HUES64 (cell line): ENCODE data around the gene CDHR5.

Source experiments
- H3K27ac ChIP-seq: 2 replicates; pipeline ENCODE4 v1.7.0; 2013; ENCODE audit warnings: low read depth, low read length, inconsistent platforms
- H3K27me3 ChIP-seq: 2 replicates; pipeline ENCODE4 v1.6.1; 2013; ENCODE audit warnings: mild to moderate bottlenecking, low read length; ENCODE audit not compliant: insufficient read depth
- H3K36me3 ChIP-seq: 2 replicates; pipeline ENCODE4 v1.6.1; 2013; ENCODE audit warnings: mild to moderate bottlenecking, low read length; ENCODE audit not compliant: insufficient read depth
- H3K4me1 ChIP-seq: 2 replicates; pipeline ENCODE4 v1.6.1; 2013; ENCODE audit warnings: mild to moderate bottlenecking, low read length, moderate library complexity; ENCODE audit not compliant: insufficient read depth
- H3K4me3 ChIP-seq: 2 replicates; pipeline ENCODE4 v1.5.1; 2013; ENCODE audit warnings: mild to moderate bottlenecking, low read length, moderate library complexity
- H3K9ac ChIP-seq: 2 replicates; pipeline ENCODE4 v1.6.1; 2013; ENCODE audit warnings: mild to moderate bottlenecking, low read depth, low read length
- H3K9me3 ChIP-seq: 2 replicates; pipeline ENCODE4 v1.6.1; 2013; ENCODE audit warnings: low read depth, low read length; ENCODE audit not compliant: insufficient read depth
- WGBS: fragments of 150-250, 120-280 bp; methylation state at CpG from one replicate; pipeline ENCODE4 v1.1.7; 2013; ENCODE audit warnings: missing lambda C conversion rate; 5-methylcytosine and 5-hydroxymethylcytosine counted together

CDHR5 gene

DNA sequence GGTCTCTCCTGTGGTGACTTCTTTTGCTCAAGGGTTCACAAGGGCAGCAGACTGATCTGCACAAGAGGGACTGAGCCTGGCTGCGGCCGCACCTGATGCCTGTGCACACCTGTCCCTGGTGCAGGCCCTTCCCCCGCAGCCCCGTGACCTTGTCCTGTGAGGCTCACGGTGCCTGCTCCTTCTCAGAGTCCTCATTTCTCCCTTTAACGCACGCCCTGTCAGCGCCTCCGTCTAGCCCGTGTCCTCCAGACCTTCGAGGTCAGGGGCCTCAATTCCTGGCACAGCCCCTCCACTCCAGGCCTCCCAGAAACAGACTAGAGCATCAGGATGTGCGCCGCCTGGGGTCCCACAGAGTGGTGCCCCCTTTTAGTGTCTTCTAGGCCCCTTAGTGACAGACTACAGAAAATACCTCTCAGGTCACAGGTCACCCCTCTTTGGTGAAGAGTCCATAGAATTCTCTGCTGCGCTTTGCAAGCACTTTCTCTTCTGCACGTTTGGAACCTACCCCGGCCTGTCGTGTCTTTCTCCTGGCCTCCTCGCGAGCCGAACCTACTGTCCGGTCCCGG, 11.3 kb upstream of the CDHR5 start:
- Histone ChIP-seq H3K9me3 (no peaks in the 10 kb centered on the region), H3K27ac (no peak overlapping the region), H3K36me3 (no peaks in the 10 kb centered on the region), H3K27me3 (peaks cover 60% of the 10 kb centered on the region), H3K9ac (no peak overlapping the region), H3K4me1 (peaks cover 25% of the 10 kb centered on the region), H3K4me3 (peak overlapping the region; percentile 57)
- WGBS, result 65% methylated on average over 22 of the region's 22 CpGs

- Histone ChIP-seq H3K9me3 (no peaks in the 10 kb centered on the region), H3K36me3 (no peaks in the 10 kb centered on the region), H3K4me1 (no peaks in the 10 kb centered on the region), H3K4me3 (no peak overlapping the region), H3K27me3 (peaks cover 18% of the 10 kb centered on the region), H3K27ac (no peak overlapping the region), H3K9ac (no peak overlapping the region)
- 92% methylated on average over 5 of the region's 5 CpGs for WGBS
These were observed 6.1 kb upstream of the CDHR5 start for GRCh38 chr11:630871-631270.

DNA sequence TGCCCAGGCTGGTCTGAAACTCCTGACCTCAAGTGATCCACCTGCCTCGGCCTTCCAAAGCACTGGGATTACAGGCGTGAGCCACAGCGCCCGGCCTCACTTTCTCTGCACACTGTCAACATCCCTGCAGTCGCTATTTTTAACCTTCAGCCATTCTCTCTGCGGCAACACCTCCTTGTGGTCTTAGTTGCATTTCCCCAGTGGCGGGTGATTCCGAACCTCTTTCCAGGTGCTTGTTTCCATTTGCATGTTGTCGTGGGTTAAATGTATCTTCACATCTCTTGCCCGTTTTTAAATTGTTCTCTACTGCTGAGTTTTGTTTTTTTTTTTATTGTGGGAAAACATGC, 4.5 kb upstream of the CDHR5 start:
- Histone ChIP-seq H3K4me3 (no peak overlapping the region), H3K36me3 (no peaks in the 10 kb centered on the region), H3K27me3 (peaks cover 7% of the 10 kb centered on the region; the same call in 1 of the 2 replicates), H3K9me3 (no peaks in the 10 kb centered on the region), H3K27ac (no peak overlapping the region), H3K9ac (no peak overlapping the region), H3K4me1 (no peaks in the 10 kb centered on the region)
- WGBS, result 62% methylated on average over 9 of the region's 10 CpGs

GRCh38 chr11:628056-628455, 3.3 kb upstream of the CDHR5 start:
- Histone ChIP-seq H3K36me3 (no peaks in the 10 kb centered on the region), H3K9ac (no peak overlapping the region), H3K4me3 (no peak overlapping the region), H3K4me1 (no peaks in the 10 kb centered on the region), H3K27ac (no peak overlapping the region), H3K9me3 (no peaks in the 10 kb centered on the region), H3K27me3 (peaks cover 7% of the 10 kb centered on the region; the same call in 1 of the 2 replicates)
- 93% methylated on average over 31 of the region's 31 CpGs for WGBS

- Histone ChIP-seq H3K36me3 (no peaks in the 10 kb centered on the region), H3K9me3 (no peaks in the 10 kb centered on the region), H3K9ac (no peak overlapping the region), H3K27me3 (peaks cover 7% of the 10 kb centered on the region; the same call in 1 of the 2 replicates), H3K4me1 (no peaks in the 10 kb centered on the region), H3K27ac (no peak overlapping the region), H3K4me3 (no peak overlapping the region)
- WGBS, result 23% methylated on average over 28 of the region's 28 CpGs
These were observed 2.5 kb upstream of the CDHR5 start for GRCh38 chr11:627308-627576.

GRCh38 chr11:626475-627307, 1.9 kb upstream of the CDHR5 start, which contains the start of gene SCT:
SCT (minus strand) TSS chr11:627181; CDS start chr11:627143, 38 bp downstream.
- WGBS, result 11% methylated on average over 72 of the region's 72 CpGs
- H3K27ac ChIP-seq, result no peak within 1 kb of the TSS
- H3K27me3 ChIP-seq, result peaks cover 7% of the 10 kb centered on the region; the same call in 1 of the 2 replicates
- H3K9ac ChIP-seq, result no peak within 1 kb of the TSS
- no peaks in the 10 kb centered on the region for H3K4me1 ChIP-seq
- H3K36me3 ChIP-seq, result no peaks in the 10 kb centered on the region
- H3K9me3 ChIP-seq, result no peaks in the 10 kb centered on the region
- 0 out of 2 replicates have a peak within 1 kb of the TSS, but pooled peaks have one; percentile 21 for H3K4me3 ChIP-seq

- no peaks in the 10 kb centered on the region for H3K9me3 ChIP-seq
- no peak overlapping the region for H3K27ac ChIP-seq
- H3K4me1 ChIP-seq, result no peaks in the 10 kb centered on the region
- no peak overlapping the region for H3K9ac ChIP-seq
- no peak overlapping the region for H3K4me3 ChIP-seq
- peaks cover 7% of the 10 kb centered on the region; the same call in 1 of the 2 replicates for H3K27me3 ChIP-seq
- no peaks in the 10 kb centered on the region for H3K36me3 ChIP-seq
- WGBS, result 81% methylated on average over 22 of the region's 22 CpGs
These were observed 997 bp upstream of the CDHR5 start for GRCh38 chr11:625636-626268.

GRCh38 chr11:623999-624704, 603 bp downstream of the CDHR5 start:
- 89% methylated on average over 25 of the region's 25 CpGs for WGBS
- Histone ChIP-seq H3K27ac (no peak overlapping the region), H3K4me1 (no peaks in the 10 kb centered on the region), H3K4me3 (no peak overlapping the region), H3K9me3 (no peaks in the 10 kb centered on the region), H3K9ac (no peak overlapping the region), H3K27me3 (peaks cover 7% of the 10 kb centered on the region; the same call in 1 of the 2 replicates), H3K36me3 (no peaks in the 10 kb centered on the region)

DNA sequence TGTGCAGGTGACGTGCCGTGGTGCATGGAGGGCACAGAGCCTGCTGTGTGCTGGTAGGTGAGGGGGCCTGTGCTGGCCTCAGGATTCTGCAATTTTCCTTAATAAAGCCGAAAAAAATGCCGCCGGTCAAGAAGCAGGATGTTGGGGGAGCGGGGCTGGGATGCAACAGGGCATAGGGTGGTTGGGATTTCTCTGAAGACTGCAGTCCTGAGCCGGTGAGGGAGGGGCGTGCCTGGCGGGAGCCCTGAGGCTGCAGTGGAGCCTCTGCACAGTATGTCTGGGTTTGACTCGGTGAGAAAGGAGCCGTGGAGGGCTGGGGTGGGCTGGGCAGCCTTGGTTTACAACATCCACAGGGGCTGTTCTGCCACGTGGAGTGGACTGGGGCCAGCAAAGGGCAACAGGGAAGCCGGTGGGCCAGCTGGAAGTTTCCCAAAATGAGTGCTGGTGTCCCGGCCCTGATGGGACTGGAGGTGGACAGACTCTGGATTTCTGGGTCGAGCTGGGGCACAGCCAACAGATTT, 1.3 kb downstream of the CDHR5 start:
- Histone ChIP-seq H3K36me3 (peaks cover under 1% of the 10 kb centered on the region; the same call in 1 of the 2 replicates), H3K27me3 (peaks cover 7% of the 10 kb centered on the region; the same call in 1 of the 2 replicates), H3K4me3 (no peak overlapping the region), H3K4me1 (no peaks in the 10 kb centered on the region), H3K9ac (no peak overlapping the region; the same call in 1 of the 2 replicates), H3K27ac (no peak overlapping the region), H3K9me3 (no peaks in the 10 kb centered on the region)
- WGBS, result 89% methylated on average over 15 of the region's 15 CpGs

GRCh38 chr11:621838-622237, 2.9 kb downstream of the CDHR5 start:
- no peaks in the 10 kb centered on the region for H3K4me1 ChIP-seq
- peaks cover 4% of the 10 kb centered on the region; the same call in 1 of the 2 replicates for H3K27me3 ChIP-seq
- no peak overlapping the region for H3K4me3 ChIP-seq
- H3K27ac ChIP-seq, result no peak overlapping the region
- peaks cover 5% of the 10 kb centered on the region; the same call in 1 of the 2 replicates for H3K36me3 ChIP-seq
- 95% methylated on average over 27 of the region's 27 CpGs for WGBS
- H3K9ac ChIP-seq, result no peak overlapping the region
- H3K9me3 ChIP-seq, result no peaks in the 10 kb centered on the region
